Hematopoietic multipotent progenitor cell treated with erythropoietin and hydrocortisone succinate and interleukin-3 and kit ligand, for 4 days (in vitro differentiated cells): Measurements from ENCODE around the gene PPARD.

Experiments
- DNase-seq: peaks from one replicate; pipeline ENCODE4 v3.0.0-alpha.2; 2015

PPARD gene

GRCh38 chr6:35358086-35358485 lies 15.7 kb downstream of the PPARD start:
- DNase-seq = no peak

- DNase-seq = no peak
These were observed 17.0 kb downstream of the PPARD start for GRCh38 chr6:35359346-35359743.

- DNase-seq = no peak
These were observed 17.5 kb downstream of the PPARD start for GRCh38 chr6:35359744-35360348.

- no peak for DNase-seq
These were observed 18.2 kb downstream of the PPARD start for GRCh38 chr6:35360349-35361138.

GRCh38 chr6:35362200-35362599 lies 19.8 kb downstream of the PPARD start:
- DNase-seq = no peak

- peak; percentile 29 for DNase-seq
These were observed 21.0 kb downstream of the PPARD start for GRCh38 chr6:35363293-35363750.

- no peak for DNase-seq
These were observed 23.3 kb downstream of the PPARD start for GRCh38 chr6:35365594-35366203.

- DNase-seq = no peak
These were observed 23.8 kb downstream of the PPARD start for GRCh38 chr6:35366204-35366596.

GRCh38 chr6:35367646-35368037 lies 25.3 kb downstream of the PPARD start:
- no peak for DNase-seq

GRCh38 chr6:35368038-35368887 lies 25.9 kb downstream of the PPARD start:
- no peak for DNase-seq

GRCh38 chr6:35370124-35370741 lies 27.9 kb downstream of the PPARD start:
- DNase-seq = peak; percentile 90

GRCh38 chr6:35370785-35371493 lies 28.6 kb downstream of the PPARD start:
- DNase-seq = peak; percentile 46

- DNase-seq = no peak
These were observed 29.3 kb downstream of the PPARD start for GRCh38 chr6:35371494-35372262.

- no peak for DNase-seq
These were observed 30.3 kb downstream of the PPARD start for GRCh38 chr6:35372633-35373032.

GRCh38 chr6:35376281-35376680 lies 33.9 kb downstream of the PPARD start:
- DNase-seq = no peak

- DNase-seq = no peak
These were observed 34.6 kb downstream of the PPARD start for GRCh38 chr6:35377002-35377401.

- no peak for DNase-seq
These were observed 35.9 kb downstream of the PPARD start for GRCh38 chr6:35378261-35378660.

GRCh38 chr6:35381132-35381531 lies 38.8 kb downstream of the PPARD start:
- DNase-seq = no peak

GRCh38 chr6:35382015-35382414 lies 39.7 kb downstream of the PPARD start:
- DNase-seq = no peak

- no peak for DNase-seq
These were observed 43.3 kb downstream of the PPARD start for GRCh38 chr6:35385457-35386202.
